ENCODE data around the gene BNIP3.

BNIP3 gene, protein sequence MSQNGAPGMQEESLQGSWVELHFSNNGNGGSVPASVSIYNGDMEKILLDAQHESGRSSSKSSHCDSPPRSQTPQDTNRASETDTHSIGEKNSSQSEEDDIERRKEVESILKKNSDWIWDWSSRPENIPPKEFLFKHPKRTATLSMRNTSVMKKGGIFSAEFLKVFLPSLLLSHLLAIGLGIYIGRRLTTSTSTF

DNA sequence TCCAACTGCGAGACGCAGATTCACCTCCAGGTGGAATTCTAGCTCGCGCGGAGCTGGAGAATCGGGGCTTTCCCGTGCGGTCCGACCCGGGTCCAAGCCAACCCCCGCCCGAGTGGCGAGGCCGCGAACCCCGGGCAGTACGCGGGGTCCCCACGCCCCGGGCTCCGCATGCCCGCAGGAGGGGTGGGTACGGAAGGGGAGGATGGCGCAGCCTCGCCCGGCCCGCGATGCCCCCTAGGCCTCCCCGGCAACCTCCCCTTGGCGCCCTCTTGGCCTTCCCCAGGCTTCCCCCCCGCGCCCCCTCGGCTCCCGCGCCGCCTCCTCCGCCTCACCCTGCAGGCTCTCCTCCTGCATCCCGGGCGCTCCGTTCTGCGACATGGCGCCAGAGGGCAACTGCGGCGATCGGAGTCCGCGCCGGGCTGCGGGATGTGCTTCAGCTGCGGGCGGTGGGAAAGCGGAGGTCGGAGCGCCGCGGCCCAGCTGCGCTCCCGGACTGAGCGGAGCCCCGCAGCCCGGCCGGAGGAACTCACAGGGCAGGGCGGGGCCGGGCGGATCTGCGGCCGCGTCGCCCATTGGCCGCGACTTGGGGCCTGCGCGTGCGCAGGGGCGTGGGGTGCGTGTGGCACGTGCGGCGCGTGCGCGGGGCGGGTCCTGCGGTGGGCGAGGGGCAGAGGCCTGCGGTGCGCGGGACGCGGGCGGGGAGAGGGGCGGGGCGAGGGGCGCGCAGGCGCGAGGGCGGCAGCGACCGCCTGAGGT is at the start of gene BNIP3:
Gene BNIP3, minus strand, starts transcription at position 495 of the 756 bp plus-strand sequence. Its CDS starts 117 bp downstream, at position 378.
- intact Hi-C loops (cut with DNase I): loop anchor here (1.0 to 5.0 kb wide), 2 partner anchors 42 to 79 kb away; partner anchors contain the start of gene PPP2R2D
- peak; percentile 86 to 99 (median 92) for DNase-seq

DNA sequence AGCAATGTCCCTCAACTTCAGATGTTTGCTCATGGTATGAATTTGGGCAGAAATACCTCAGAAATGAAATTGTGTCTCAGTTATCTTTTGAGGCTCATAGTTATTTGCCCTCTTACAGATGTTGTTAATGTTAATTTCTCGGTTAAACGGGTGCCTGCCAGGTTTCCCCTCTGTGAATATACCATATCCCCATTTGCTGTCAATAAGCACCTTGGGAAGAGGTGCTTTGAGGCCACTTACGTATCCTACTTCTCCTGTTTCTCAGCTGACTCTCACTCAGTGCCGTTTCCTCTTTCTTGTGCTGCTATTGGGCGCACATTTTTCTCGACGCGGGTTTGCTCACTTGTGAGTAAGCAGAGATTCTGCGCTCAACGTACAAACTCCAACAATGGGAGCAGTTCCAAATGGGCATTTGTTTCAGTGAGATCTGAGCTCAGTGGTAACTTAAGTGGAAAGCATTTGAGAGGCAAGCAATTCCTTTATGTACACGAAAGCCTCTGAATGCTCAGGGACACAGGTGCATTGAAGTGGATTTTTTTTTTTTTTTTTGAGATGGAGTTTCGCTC is 49.3 kb upstream of the BNIP3 start:
- DNase-seq: peak in 1 of 10 donors; percentile 9
- intact Hi-C loops (cut with DNase I): no loop called here

DNA sequence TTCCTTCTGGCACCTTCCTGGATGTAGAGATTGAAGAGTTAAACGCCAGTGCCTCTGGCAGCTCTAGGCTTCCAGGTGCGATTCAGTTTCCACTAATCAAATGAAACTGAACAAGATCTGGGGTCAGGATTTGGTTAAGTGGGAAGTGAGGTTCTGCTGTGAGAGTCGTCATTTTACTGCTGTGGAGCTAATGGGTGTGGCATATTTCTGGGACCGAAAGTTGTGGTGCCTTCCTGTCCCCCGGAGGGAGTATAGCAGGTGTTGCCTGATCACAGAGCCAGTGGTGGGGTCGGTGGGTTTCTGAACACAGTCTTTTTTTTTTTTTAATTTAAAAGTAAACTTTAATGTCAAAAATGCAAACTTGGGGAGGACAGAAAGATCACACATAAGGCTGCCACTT is 47.0 kb upstream of the BNIP3 start:
- no peak for DNase-seq
- intact Hi-C loops (cut with DNase I): loop anchor here (10.0 kb wide), 1 partner anchor 64 kb away; no protein-coding TSS in a partner anchor

DNA sequence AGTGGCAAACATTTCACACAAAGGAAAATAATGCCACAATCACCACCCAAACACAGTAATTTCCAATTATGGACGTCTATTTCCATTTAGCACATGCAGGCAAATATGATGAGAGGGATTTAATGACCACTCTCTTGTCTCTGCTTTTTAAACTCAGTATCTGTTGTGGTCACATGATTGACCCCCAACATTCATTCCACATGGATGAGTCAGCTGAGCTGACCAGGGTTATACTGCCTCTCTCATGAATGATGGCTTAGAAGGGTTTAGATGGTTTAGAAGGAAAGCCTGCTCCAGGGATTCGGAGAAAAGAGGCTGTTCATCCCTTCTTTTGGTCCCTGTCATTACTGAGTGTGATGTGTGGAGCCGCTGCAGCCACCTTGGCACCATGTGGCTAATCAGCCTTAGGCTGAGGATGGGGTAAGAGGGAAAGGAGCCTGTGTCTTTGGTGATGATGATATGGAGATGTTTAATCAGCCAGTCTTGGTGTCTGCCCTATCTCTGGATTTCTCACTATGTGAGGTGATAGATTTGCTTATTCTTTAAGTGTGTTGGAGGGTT is 45.8 kb upstream of the BNIP3 start:
- DNase-seq: no peak
- intact Hi-C loops (cut with DNase I): loop anchor here (10.0 kb wide), 1 partner anchor 63 kb away; no protein-coding TSS in a partner anchor

DNA sequence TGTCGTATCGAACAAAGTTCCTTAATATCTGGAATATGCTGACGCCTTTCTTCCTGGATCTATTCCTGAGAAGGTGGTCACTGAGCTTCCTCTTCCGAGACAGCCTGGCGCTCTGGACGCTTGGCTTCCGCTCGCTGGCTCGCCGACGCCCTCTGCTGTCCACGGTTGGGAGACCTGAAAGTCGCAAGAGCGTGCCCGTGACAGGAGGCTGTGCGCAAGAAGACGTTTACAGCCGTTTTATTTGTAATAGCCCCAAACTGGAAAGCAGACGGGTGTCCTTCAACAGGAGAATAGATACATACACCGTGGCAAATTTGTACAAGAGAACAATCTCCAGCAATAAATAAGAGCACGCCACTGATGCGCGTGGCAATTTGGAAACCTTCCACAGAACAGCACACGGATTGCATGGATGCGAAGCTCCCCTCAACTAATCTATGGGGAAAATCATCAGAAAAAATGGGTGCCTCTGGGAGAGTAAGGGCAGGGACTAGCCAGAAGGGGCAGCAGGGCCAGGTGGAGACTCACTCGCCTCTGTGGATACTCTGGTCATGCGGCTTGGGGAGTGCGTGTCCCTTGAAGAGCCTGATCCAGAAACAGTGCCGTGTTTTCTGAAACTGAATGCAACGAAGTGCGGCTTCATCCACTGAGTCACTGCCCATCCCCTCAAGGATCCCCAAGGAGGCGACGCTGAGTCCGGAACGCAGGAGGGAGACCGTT is 41.5 kb upstream of the BNIP3 start:
- DNase-seq: peak; percentile 68 to 98 (median 90)
- intact Hi-C loops (cut with DNase I): loop anchor here (1.0 to 10.0 kb wide), 3 partner anchors 42 to 138 kb away; partner anchors contain the start of gene BNIP3

DNA sequence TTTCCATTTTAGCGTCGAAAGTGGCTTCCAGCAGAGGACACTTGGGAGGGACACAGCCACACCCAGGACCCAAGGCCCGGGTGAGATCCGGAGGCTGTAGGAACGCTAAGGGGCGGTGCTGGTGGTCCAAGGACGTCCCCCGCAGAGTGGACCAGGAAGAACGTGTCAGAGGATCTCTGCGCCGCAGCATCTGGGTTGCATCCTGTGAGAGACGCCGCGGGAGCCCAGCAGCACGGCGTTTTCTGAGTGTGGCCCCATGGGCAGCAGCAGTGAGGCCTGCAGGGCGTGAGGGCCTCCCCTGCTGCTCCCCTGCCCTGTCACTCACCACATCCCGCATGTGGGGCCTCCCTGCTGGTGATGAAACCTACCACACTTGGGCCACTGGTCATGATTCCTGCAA is 40.5 kb upstream of the BNIP3 start:
- DNase-seq: peak in 2 of 10 donors; percentile 57 to 68
- intact Hi-C loops (cut with DNase I): loop anchor here (2.0 to 10.0 kb wide), 2 partner anchors 57 to 137 kb away; no protein-coding TSS in a partner anchor

DNA sequence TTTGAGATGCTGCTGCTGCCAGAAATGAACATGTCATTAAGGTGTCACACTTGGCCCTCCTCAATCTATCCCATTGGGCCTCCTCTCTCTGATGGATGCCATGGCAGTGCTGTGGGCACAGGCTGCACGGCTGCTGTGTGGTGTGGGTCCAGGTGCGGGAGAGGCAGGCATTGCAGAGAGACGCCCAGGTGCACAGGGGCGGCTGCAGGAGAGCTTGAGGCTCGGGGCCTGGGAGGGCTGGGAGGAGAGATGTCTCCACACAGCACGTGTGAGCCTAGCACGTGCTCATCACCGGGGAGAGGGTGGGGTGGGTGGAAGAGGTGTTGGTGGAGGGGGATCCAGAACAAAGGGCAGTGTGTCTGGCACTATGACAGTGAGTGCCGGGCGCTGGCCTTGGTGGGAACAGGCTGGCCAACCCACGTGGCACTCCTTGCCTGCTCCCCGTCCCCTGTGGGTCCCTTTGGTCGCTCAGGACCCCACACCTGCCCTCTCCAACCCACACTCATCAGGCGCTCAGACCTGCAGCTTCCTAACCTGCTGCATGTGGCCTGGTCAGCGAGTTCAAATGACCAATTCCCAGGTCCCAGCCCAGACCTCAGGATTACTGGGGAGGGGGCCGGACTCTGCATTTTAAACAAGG is 39.9 kb upstream of the BNIP3 start:
- intact Hi-C loops (cut with DNase I): loop anchor here (2.0 to 10.0 kb wide), 2 partner anchors 57 to 137 kb away; no protein-coding TSS in a partner anchor
- DNase-seq: peak in 3 of 10 donors; percentile 59 to 80 (median 80)

DNA sequence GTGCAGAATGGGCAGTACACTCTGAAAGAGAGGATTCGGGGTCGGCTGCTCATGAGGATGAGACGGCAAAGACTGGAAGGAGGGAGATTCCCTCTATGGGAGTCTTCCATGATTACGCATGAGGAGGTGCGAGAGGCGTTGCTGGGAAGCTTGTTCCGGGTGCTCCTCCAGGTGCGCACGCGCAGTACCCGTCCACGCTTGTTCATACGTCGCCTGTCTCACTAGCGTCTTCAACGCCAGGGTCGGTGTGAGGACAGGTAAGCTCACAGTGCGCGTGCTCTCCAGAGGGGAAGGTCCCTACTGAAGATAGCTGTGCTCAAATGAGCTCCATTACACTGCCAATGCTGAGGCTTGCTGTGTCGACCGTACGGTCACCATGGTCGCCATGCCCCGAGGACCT is 39.3 kb upstream of the BNIP3 start:
- DNase-seq: peak in 3 of 10 donors; percentile 47 to 72 (median 61)
- intact Hi-C loops (cut with DNase I): loop anchor here (10.0 kb wide), 1 partner anchor 56 kb away; no protein-coding TSS in a partner anchor

DNA sequence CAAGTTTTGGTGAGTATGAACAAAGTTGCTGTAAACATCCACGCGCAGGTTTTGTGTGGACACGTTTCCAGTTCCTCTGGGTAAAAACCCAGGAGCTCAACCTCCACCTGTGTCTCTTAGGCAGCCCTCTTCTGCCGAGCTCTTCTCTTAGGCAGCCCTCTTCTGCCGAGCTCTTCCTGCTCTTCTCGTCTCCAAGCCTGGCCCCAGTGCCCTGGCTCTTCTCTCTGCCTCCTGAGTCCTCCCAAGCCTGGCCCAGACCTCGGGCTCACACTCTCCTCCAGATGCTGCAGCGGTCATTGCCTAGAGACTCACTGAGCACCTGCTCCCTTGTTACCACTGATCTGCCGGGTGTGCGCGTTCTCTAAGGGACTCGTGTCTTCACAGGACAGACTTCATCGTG is 38.7 kb upstream of the BNIP3 start:
- DNase-seq: peak in 3 of 10 donors; percentile 29 to 61 (median 46)
- intact Hi-C loops (cut with DNase I): loop anchor here (10.0 kb wide), 1 partner anchor 56 kb away; no protein-coding TSS in a partner anchor

DNA sequence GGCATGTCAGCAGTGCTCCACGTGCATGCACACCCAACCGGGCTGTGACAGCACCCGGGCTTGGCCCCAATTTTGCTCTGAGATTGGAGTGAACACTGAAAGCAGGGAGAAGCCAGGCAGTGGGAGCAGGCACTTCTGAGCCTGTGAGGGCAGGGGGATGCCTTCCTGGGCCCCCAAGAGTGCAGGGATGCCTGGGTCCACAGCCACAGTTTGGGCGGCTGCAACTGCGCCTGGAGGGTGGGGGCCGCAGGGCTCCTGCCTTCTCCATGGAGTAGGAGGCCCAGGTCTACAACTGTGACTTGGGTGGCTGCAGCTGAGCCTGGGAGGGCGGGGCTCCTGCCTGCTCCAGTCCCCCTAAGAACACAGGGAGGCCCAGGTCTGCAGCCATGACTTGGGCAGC is 37.6 kb upstream of the BNIP3 start:
- peak in 2 of 10 donors; percentile 49 to 63 for DNase-seq

DNA sequence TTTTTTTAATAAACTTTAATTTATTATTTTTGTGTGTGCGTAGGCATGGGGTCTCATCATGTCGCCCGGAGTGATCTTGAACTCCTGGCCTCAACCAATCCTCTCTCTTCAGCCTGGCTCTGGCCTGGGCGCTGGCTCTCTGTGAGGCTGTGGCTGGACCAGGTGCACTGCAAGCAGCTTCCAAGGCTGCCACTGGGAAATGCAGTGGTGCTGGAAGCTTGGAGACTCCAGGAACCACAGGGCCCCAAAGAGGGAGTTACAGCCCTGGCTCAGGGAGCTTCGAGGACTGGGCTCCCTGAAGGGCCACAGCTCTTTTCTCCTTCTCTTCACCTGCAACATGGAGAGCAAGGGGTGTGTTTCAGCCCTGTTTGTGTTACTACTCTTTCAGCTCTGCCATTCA is 36.7 kb upstream of the BNIP3 start:
- intact Hi-C loops (cut with DNase I): no loop called here
- DNase-seq: peak in 2 of 10 donors; percentile 50 to 63

More for the DNA sequence above, 37.6 kb upstream of the BNIP3 start:
- intact Hi-C loops (cut with DNase I): no loop called here

DNA sequence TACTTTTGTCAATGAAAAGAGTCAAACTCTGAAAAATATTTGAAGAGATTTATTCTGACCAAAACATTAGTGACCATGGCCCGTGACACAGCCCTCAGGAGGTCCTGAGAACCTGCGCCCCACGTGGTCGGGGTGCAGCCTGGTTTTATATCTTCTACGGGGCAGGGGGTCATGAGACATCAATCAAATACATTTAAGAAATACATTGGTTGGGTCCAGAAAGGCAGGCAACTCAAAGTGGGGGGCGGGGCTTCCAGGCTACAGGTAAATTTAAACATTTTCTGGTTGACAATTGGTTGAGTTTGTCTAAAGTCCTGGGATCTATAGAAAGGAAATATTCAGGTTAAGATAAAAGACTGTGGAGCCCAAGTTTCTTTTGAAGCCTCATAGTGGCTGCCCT is 34.8 kb upstream of the BNIP3 start:
- intact Hi-C loops (cut with DNase I): no loop called here
- DNase-seq: peak in 1 of 10 donors; percentile 27

DNA sequence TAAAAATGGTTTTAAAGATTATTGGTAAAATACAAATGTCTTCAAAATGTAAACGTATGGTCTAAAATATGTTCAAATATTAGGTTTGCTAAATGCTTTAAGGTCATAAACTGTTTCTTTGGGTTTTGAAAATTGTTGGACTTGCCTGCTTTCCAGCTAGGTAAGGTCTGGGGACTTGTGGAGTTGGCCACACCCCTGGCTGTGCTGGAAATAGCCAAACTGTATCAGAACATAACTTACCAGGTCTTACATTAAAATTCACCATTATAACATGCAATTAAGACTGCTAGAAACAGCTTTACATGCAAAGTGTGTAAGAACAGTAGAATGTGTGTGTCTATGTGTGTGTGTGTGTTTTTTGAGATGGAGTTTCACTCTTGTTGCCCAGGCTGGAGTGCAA is 29.7 kb upstream of the BNIP3 start:
- no peak for DNase-seq
- intact Hi-C loops (cut with DNase I): no loop called here

DNA sequence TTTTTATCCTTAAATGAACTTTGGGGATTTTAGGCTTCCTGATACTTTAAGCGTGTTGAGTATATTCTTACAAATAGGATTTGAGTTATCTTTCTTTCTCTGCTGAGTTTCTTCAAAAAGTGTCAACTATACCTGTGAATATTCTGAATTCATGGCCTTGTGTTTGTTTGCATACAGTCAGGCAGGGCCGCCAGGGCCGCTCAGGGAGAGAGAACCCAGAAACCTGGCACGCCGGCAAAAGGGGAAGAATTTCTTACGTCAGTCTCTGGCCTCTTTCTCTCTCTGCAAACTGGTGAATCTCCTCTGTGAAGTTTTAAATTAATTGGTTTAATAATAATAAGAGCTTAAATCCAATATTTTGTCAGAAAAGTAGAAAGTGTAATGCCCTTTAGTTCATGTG is 29.3 kb upstream of the BNIP3 start:
- intact Hi-C loops (cut with DNase I): no loop called here
- DNase-seq: peak in 1 of 10 donors; percentile 60

DNA sequence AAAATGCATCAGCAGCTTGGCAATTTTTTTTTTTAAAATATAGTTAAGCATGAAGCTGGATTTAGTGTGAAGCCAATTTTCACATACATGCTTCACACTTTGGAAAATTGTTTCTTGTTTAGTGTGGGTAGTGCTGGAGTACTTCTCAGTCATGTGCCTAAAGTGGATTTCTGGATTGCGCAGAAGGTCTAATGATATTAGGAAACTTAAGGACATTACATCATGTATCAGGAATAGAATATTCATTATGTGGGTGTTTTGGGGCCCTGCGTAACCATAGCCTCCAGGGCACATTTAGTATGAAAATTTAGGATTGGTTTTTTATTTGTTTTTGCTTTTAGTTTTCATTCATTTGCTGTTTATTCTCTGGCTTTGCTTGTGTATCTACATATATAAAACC is 28.8 kb upstream of the BNIP3 start:
- no peak for DNase-seq
- intact Hi-C loops (cut with DNase I): no loop called here

DNA sequence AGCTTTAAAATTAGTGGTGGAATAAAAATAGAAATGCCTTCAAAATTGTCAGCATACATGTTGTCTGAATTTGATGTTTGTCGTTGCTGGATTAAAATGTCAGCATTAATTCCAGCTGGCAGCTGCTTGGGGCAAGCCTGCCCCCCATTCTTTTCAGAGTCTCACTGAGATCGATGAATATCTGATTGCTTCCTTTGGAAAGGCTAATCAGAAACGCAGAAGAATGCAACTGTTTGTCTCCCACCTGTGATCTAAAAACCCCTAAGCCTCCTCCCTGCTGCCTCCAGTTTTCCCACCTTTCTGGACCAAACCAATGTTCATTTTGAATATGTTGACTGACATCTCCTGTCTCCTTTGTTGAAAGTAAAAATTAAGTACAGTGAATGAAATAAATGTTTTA is 27.9 kb upstream of the BNIP3 start:
- intact Hi-C loops (cut with DNase I): no loop called here
- DNase-seq: no peak

DNA sequence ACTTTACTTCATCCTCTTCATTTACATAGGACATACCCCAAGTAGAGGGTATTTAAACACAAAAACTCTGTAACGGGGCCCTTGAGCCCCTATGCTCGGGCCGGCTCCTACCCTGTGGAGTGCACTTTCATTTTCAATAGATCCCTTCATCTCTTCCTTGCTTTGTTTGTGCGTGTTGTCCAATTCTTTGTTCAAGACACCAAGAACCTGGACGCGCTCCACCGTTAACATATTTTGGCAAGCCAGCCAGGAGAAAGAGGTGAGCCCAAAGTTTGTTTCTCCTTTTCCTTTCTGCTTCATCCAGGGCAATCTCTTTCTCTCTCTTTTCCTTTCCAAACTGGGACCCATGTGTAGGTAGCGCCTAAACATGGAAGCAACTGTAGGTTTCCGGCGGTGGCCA is 26.0 kb upstream of the BNIP3 start:
- peak in 1 of 10 donors; percentile 21 for DNase-seq
- intact Hi-C loops (cut with DNase I): no loop called here

DNA sequence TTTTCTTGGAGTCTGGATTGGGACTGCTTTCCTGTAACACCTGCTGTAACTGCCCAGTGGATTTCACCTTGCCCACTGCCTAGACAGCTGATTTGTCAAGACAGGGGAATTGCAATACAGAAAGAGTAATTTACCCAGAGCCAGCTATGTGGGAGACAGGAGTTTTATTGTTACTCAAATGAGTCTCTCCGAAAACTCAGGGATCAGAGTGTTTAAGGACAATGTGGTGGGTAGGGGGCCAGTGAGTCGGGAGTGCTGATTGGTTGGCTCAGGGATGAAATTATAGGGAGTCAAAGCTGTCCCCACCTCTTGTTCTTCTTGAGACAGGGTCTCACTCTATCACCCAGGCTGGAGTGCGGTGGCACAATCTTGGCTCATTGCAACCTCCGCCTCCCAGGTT is 25.2 kb upstream of the BNIP3 start:
- intact Hi-C loops (cut with DNase I): no loop called here

DNA sequence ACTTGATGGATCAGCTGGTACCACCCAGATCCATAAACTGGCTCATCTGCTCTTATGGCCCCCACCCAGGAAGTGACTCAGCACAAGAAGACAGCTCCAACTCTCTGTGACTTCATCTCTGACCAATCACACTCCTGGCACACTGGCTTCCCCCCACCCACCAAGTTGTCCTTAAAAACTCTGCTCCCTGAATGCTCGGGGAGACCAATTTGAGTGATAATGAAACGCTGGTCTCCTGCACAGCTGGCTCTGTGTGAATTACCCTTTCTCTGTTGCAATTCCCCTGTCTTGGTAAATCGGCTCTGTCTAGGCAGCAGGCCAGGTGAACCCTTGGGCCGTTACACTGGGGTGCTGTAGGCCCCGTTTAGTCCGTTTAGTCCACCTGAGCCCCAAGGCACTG is 23.4 kb upstream of the BNIP3 start:
- DNase-seq: peak in 1 of 10 donors; percentile 54
- intact Hi-C loops (cut with DNase I): no loop called here

More for the DNA sequence above, 25.2 kb upstream of the BNIP3 start:
- DNase-seq: peak in 1 of 10 donors; percentile 14
